Eye (tissue), 1 donor: ENCODE results near the gene NUF2.
"Not testable (repeated sequence)": the region's sequence is repeated elsewhere in the genome, so short reads cannot be mapped to it uniquely, and the experiment has no call there.

Source experiments
- DNase-seq: peaks from one replicate; pipeline ENCODE4 v3.0.0-alpha.2; 2015

Gene NUF2

DNA sequence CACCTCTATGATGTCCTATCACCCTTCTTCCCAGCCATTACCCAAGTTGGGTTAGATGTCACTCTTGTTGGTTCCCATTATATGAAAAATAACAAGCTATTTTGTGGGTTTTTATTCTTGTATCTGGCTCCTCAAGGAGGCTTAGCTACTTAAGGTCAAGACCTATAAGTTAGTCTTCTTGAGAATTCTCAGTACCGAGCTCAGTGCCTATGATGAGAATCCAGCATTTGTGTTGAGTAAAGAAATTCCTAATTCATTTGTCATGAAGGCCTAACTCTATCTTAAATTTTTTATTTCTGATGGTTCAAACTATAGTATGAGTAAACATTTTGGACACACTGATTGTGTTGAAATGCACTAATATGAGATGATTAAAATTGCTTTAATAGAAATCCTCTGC lies 15.9 kb downstream of the NUF2 start:
- no peak for DNase-seq

- DNase-seq: no peak
Measured at GRCh38 chr1:163346326-163346870, 24.6 kb downstream of the NUF2 start.

GRCh38 chr1:163347106-163347505 lies 25.4 kb downstream of the NUF2 start:
- DNase-seq: no peak

DNA sequence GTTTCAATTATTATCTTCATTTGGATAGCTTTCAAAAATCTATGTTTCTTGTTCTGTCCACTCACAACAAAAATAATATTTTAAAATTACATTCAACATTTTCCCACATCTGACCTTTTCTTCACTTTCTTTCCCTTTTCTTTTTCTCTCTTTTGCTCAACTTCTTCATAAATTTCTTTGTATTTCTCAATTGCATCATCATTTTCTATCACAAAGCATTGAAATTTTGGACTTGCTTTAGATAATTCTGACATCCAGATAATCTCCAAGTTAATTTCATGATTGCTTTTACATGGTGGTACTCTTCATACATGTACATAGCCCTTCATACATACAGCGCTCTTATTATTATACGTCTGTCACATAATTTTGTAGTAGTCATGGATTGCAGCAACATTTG lies 30.2 kb downstream of the NUF2 start:
- no peak for DNase-seq

- DNase-seq: no peak
Measured at GRCh38 chr1:163357378-163357777, 35.6 kb downstream of the NUF2 start.

- DNase-seq: not testable (repeated sequence)
Measured at GRCh38 chr1:163358172-163358571, 36.4 kb downstream of the NUF2 start.

GRCh38 chr1:163361123-163361934 lies 39.6 kb downstream of the NUF2 start:
- DNase-seq: peak; percentile 53

GRCh38 chr1:163365186-163365585 lies 43.4 kb downstream of the NUF2 start:
- no peak for DNase-seq

DNA sequence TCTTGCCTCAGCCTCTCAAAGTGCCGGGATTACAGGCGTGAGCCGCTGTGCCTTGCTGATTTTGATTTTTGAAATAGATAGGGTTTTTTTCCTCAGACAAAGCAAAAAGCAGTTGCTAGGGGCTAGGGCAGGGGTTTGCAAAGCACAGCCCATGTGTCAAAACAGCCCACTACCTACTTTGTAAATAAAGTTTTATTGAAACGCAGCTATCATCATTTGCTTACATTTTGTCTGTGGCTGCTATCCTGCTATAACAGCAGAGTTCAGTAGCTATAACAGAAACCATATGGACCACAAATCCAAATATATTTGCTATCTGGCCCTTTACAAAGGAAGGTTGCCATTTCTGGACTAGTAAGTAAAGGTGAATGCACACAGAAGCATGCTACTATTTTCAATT lies 44.8 kb downstream of the NUF2 start:
- DNase-seq: no peak

GRCh38 chr1:163367721-163368120 lies 46.0 kb downstream of the NUF2 start:
- no peak for DNase-seq

- no peak for DNase-seq
Measured at GRCh38 chr1:163372576-163372975, 50.8 kb downstream of the NUF2 start.

- DNase-seq: no peak
Measured at GRCh38 chr1:163378554-163378953, 56.8 kb downstream of the NUF2 start.

DNA sequence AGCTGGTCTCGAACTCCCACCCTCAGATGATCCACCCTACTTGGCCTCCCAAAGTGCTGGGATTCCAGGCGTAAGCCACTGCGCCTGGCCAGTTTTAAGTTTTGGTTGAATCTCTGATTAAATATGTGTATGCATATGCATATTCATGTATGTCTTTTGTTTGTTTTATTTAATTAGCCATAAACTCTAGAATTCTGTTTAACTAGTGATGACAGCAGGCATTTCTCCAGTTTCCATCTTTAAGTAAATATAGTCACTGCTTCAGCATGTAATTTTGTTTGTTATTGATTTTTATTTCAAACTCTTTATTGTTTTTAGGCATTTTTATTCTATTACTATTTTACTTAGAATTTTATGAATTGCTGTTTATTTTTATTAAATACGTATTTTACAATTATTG lies 58.0 kb downstream of the NUF2 start:
- no peak for DNase-seq

DNA sequence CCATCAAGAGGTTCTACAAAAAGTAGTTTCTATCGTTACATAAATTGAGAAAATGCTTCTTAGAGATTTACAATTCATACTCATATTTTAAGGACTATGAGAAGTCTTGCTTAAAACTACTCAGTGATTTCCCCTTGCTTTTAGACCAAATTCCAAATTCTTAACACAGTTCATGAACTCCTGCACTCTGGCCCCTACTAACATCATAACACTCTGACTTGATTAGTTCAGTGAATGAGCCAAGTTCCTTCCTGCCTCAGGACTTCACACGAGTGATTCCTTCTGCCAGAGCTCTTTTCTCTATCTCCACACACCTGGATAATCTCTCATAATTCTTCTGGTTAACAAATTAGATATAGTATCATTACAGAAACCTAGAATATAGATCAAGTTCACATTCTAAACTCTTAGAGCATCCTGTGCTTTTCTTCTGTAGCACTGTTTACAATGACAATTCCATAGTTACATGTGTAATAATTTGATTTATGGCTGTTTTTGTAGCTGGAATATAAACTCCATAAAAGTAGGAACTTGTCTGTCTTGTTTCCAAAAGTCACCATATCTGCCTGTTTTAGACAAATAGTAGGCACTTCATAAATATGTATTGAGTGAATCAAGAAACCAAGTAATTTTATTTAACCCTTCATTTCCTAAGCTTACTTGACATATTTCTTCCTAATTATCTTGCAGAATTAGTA lies 59.9 kb downstream of the NUF2 start:
- DNase-seq: no peak

- DNase-seq: no peak
Measured at GRCh38 chr1:163382395-163382794, 60.6 kb downstream of the NUF2 start.

- no peak for DNase-seq
Measured at GRCh38 chr1:163387146-163387545, 65.4 kb downstream of the NUF2 start.

DNA sequence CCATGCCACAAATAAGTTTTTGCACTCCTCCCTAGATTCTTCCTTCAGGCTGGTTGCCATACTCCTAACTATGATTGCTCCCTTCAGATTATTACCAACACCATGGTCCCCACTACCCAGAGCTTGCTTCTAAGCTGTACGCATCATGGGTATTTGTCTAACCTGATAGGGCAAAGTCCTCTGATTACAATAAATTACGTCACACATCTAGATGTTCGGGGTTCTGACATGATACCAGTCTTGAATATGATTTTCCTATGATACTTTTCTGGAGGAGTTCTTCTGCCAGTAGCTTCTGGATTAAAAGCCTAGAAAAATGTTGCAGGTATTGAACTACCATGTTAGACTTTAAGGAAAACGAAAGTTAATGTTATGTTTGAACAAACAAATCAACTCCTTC lies 67.2 kb downstream of the NUF2 start:
- DNase-seq: no peak

DNA sequence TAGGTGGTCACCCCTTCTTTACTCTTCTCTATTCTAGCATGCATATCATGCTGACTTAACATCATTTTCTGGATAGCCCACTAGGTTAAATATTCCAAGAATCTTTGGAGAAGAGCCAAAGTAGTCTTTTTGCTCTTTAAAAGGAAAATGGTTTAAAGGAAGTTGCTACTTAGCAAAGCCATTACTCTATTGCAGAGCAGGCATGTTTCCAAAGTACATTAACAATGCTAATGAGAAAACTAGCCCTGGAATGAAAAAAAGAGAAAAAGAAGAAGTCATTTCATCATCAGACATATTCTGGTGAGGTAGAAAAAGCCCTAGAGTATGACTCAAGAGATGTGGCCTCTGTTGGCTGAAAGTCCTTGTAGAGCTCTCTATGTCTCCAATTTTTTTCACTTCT lies 74.0 kb downstream of the NUF2 start:
- DNase-seq: no peak

DNA sequence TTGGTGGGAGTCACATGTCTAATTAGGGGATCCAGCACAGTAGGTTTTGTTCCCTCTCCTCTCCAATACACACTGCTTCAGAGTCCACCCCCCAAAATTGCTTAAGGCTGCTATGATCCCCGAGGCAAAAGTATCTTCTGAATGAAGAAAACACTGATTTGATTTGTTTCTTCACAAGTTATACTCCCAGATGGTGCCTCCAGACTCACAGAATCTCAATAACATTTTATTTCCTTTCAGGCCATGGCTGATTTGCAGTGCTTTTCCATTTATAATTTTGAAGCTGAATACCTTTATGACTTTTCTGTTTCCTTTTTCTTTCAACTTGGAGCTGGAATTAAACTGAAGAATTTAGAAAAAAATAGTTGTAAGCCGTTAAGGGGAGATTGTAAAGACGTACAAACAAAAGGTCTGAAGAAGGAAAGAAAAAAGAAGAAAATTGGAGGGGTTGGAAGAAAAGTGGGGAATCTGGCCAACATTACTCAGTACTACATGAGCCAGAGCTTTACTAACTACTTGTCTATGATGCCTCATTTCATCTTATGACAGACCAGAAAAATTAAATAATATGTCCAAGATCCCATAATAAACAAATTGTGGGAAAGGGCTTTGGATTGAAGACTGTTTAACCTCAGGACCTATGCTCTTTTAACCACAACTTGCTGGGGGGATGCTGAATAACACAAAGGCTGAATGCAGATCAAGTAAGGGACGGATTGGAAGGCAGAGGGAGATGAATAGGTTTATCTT lies 75.9 kb downstream of the NUF2 start:
- no peak for DNase-seq

- no peak for DNase-seq
Measured at GRCh38 chr1:163399001-163399400, 77.2 kb downstream of the NUF2 start.

- no peak for DNase-seq
Measured at GRCh38 chr1:163399976-163400601, 78.3 kb downstream of the NUF2 start.

- no peak for DNase-seq
Measured at GRCh38 chr1:163401211-163401610, 79.5 kb downstream of the NUF2 start.
